ENCODE data around the gene TRIM7. TPM values are rescaled to one million over a fixed set of nuclear protein-coding genes. Genes with fewer than 3 reads are reported as not detected.

The TRIM7 gene
- total and polyA plus RNA-seq, 2 of the 4 experiments (the other 2 are of a cell fraction): 0.54 to 1.0 TPM

DNA sequence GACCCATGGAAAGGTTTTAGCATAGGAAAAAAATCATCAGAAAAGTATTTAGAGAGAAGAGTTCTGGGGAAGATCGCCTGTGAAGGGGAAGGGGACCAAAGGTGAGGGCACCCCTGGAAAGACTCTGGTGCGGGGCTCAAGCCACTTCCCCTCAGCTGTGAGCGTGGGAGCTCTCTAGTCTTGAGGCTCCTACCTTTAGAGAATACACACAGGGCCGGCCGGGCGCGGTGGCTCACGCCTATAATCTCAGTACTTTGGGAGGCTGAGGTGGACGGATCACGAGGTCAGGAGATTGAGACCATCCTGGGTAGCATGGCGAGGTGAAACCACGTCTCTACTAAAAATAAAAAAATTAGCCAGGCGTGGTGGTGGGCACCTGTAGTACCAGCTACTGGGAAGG lies 25.0 kb upstream of the TRIM7 start:
- ATAC-seq (ENCODE audit: low read depth): no peak

More for the DNA sequence above, 25.0 kb upstream of the TRIM7 start:
- no peak overlapping the region for H4K8ac ChIP-seq (ENCODE audit: low read depth in 2 of 2, low read length in 2 of 2)
- no peaks in the 10 kb centered on the region for H3K4me1 ChIP-seq (ENCODE audit: control insufficient read depth, insufficient read depth, low read length)
- H2AK9ac ChIP-seq (replicated peaks; ENCODE audit: low read depth, low read length, poor library complexity): no peak overlapping the region
- no peak overlapping the region for H2AK5ac ChIP-seq (ENCODE audit: low read depth, low read length)
- H3K9me3 ChIP-seq (ENCODE audit: control insufficient read depth, insufficient read depth, low read length): no peaks in the 10 kb centered on the region
- WGBS, 2 experiments (ENCODE audit: extremely low coverage in 2 of 2, insufficient read length in 1 of 2): 90% methylated on average over 2 of the region's 13 CpGs; no CpG with 5 or more reads in 1 of the 2 experiments
- no peak overlapping the region for H3K9ac ChIP-seq (ENCODE audit: low read depth, low read length)
- BruUV-seq (replicated peaks): no TSS peak
- H3K27ac ChIP-seq (ENCODE audit: insufficient read depth, low read length): no peak overlapping the region
- H4K5ac ChIP-seq (ENCODE audit: low read depth, low read length): no peak overlapping the region
- no peaks in the 10 kb centered on the region for H3K27me3 ChIP-seq (ENCODE audit: control insufficient read depth, insufficient read depth, low read length)
- H2BK120ac ChIP-seq (ENCODE audit: low read depth, low read length): no peak overlapping the region
- no peak overlapping the region for H2BK5ac ChIP-seq (ENCODE audit: low read depth, low read length, poor library complexity, severe bottlenecking)
- no peak overlapping the region for H3K4me3 ChIP-seq (ENCODE audit: insufficient read depth, low read depth, low read length)
- H3K36me3 ChIP-seq (ENCODE audit: control insufficient read depth, insufficient read depth, low read length): peaks cover 43% of the 10 kb centered on the region
- no peak overlapping the region for H3K56ac ChIP-seq (ENCODE audit: extremely low read depth, insufficient read depth, low read length)
- peaks cover 2% of the 10 kb centered on the region; the same call in 1 of the 2 replicates for H3K9me1 ChIP-seq (ENCODE audit: insufficient read depth, low read length)
- ChIA-PET POLR2A (ENCODE audit: unreplicated experiment) (no interaction called here), CTCF (no interaction called here)
- no peak overlapping the region for H3K4ac ChIP-seq (ENCODE audit: low read depth, low read length)
- TF ChIP-seq CEBPB (IDR thresholded peaks at IDR 0.05; ENCODE audit: low read depth, low read length) (no peak), MAFK (IDR thresholded peaks at IDR 0.05; ENCODE audit: low read depth, low read length) (no peak), NFE2L2 (IDR thresholded peaks at IDR 0.05; ENCODE audit: low read depth, low read length) (no peak), SMC3 (IDR thresholded peaks at IDR 0.05; ENCODE audit: low read depth, low read length) (no peak), RCOR1 (IDR thresholded peaks at IDR 0.05; ENCODE audit: insufficient replicate concordance, low read length) (no peak)
- TF ChIP-seq, protein P1, sequence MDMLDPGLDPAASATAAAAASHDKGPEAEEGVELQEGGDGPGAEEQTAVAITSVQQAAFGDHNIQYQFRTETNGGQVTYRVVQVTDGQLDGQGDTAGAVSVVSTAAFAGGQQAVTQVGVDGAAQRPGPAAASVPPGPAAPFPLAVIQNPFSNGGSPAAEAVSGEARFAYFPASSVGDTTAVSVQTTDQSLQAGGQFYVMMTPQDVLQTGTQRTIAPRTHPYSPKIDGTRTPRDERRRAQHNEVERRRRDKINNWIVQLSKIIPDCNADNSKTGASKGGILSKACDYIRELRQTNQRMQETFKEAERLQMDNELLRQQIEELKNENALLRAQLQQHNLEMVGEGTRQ (IDR thresholded peaks at IDR 0.05; ENCODE audit: low read depth, low read length): no peak
- H3K79me1 ChIP-seq (ENCODE audit: low read depth in 1 of 2, low read length in 2 of 2): peaks cover 14 to 27% of the 10 kb centered on the region in 2 experiments
- in situ Hi-C loops (cut with MboI; ENCODE audit: low sequenced_read_pairs): no loop called here
- H4K91ac ChIP-seq (ENCODE audit: insufficient read depth, low read depth, low read length): no peak overlapping the region
- no peak overlapping the region for H2AFZ ChIP-seq (replicated peaks; ENCODE audit: low read length, poor library complexity)
- H2BK15ac ChIP-seq (ENCODE audit: low read depth, low read length): no peak overlapping the region
- no peak overlapping the region for H3K14ac ChIP-seq (replicated peaks; ENCODE audit: low read depth, low read length)
- H3K23ac ChIP-seq (ENCODE audit: low read depth, low read length): no peak overlapping the region
- peaks cover 17% of the 10 kb centered on the region for H4K20me1 ChIP-seq (ENCODE audit: insufficient read depth, low read length)
- H3K4me2 ChIP-seq (ENCODE audit: low read depth, low read length): no peak overlapping the region
- H2BK20ac ChIP-seq (ENCODE audit: low read depth, low read length): no peak overlapping the region
- intact Hi-C loops (cut with micrococcal nuclease): no loop called here
- no peak for DNase-seq
- no peak overlapping the region for H3K18ac ChIP-seq (ENCODE audit: low read depth, low read length)
- dilution Hi-C loops (cut with HindIII; ENCODE audit: low sequenced_read_pairs, unreplicated experiment): no loop called here

All from IMR-90 (cell line).